Astrocyte (in vitro differentiated cells and primary cell): ENCODE data around the gene AGT. TPM values are rescaled to one million over a fixed set of nuclear protein-coding genes. Genes with fewer than 3 reads are reported as not detected.

ENCODE experiments used
- DNase-seq: peaks from one replicate; pipeline ENCODE4 v3.0.0-alpha.2; 2010; ENCODE audit warnings: low read depth
- FAIRE-seq: peaks from 2 replicates; lab custom pipeline; 2011; peaks lifted over from hg19 to GRCh38; lab: Jason Lieb, UNC
- H2AFZ ChIP-seq: 2 replicates; pipeline ENCODE4 v1.6.0; 2012; ENCODE audit warnings: low read depth, low read length, inconsistent platforms
- H3K27ac ChIP-seq: 2 replicates; pipeline ENCODE4 v1.5.1; 2011; ENCODE audit warnings: low read depth, low read length, inconsistent platforms
- H3K27me3 ChIP-seq: 2 replicates; pipeline ENCODE4 v1.6.0; 2011; ENCODE audit warnings: low read length, inconsistent platforms; ENCODE audit not compliant: insufficient read depth
- H3K36me3 ChIP-seq: 2 replicates; pipeline ENCODE4 v1.5.1; 2011; ENCODE audit warnings: low read length, inconsistent platforms; ENCODE audit not compliant: insufficient read depth
- H3K4me1 ChIP-seq: 2 replicates; pipeline ENCODE4 v1.5.1; 2011; ENCODE audit warnings: low read length, inconsistent platforms; ENCODE audit not compliant: insufficient read depth
- H3K4me2 ChIP-seq: 2 replicates; pipeline ENCODE4 v1.6.0; 2012; ENCODE audit warnings: low read length, inconsistent platforms
- H3K4me3 ChIP-seq: 2 replicates; pipeline ENCODE4 v1.5.1; 2011; ENCODE audit warnings: low read depth, mild to moderate bottlenecking, low read length, inconsistent platforms; ENCODE audit not compliant: insufficient read depth
- H3K79me2 ChIP-seq: 2 replicates; pipeline ENCODE4 v1.6.0; 2012; ENCODE audit warnings: mild to moderate bottlenecking, low read length, inconsistent platforms; ENCODE audit not compliant: insufficient read depth
- H3K9ac ChIP-seq: 2 replicates; pipeline ENCODE4 v1.6.0; 2012; ENCODE audit warnings: mild to moderate bottlenecking, low read length, inconsistent platforms
- H3K9me3 ChIP-seq: 2 replicates; pipeline ENCODE4 v1.5.1; 2012; ENCODE audit warnings: low read depth, mild to moderate bottlenecking, low read length, inconsistent platforms; ENCODE audit not compliant: insufficient read depth
- H4K20me1 ChIP-seq: 2 replicates; pipeline ENCODE4 v1.6.0; 2012; ENCODE audit warnings: low read length, inconsistent platforms; ENCODE audit not compliant: insufficient read depth
- H3K27ac Mint-ChIP-seq: one replicate; pipeline ENCODE4 v1.8.0; 2021; ENCODE audit warnings: mild to moderate bottlenecking, mixed read lengths; ENCODE audit not compliant: unreplicated experiment
- H3K27me3 Mint-ChIP-seq: one replicate; pipeline ENCODE4 v1.8.0; 2021; ENCODE audit warnings: low read depth, mixed read lengths; ENCODE audit not compliant: unreplicated experiment
- H3K36me3 Mint-ChIP-seq: one replicate; pipeline ENCODE4 v1.8.0; 2021; ENCODE audit warnings: low read depth, mixed read lengths; ENCODE audit not compliant: unreplicated experiment
- H3K4me1 Mint-ChIP-seq: one replicate; pipeline ENCODE4 v1.8.0; 2021; ENCODE audit warnings: low read depth, mixed read lengths; ENCODE audit not compliant: unreplicated experiment
- H3K4me3 Mint-ChIP-seq: one replicate; pipeline ENCODE4 v1.8.0; 2021; ENCODE audit warnings: mild to moderate bottlenecking, moderate library complexity, mixed read lengths; ENCODE audit not compliant: unreplicated experiment
- H3K9me3 Mint-ChIP-seq: one replicate; pipeline ENCODE4 v1.8.0; 2021; ENCODE audit warnings: mild to moderate bottlenecking, mixed read lengths; ENCODE audit not compliant: unreplicated experiment
- CTCF ChIP-seq: IDR thresholded peaks from 2 replicates; pipeline ENCODE4 v1.5.1; 2011; ENCODE audit warnings: low read depth, mild to moderate bottlenecking, inconsistent platforms, low read length, moderate library complexity; ENCODE audit not compliant: insufficient read depth
- EZH2 ChIP-seq: IDR thresholded peaks from 2 replicates; pipeline ENCODE4 v1.6.1; 2012; ENCODE audit warnings: mild to moderate bottlenecking, low read length, inconsistent platforms; ENCODE audit not compliant: insufficient read depth
- total RNA-seq: library from RNA; stranded (reverse); gene quantifications from 2 replicates; pipeline ENCODE4 v1.2.1, GENCODE V29; 2021

The AGT gene
- total RNA-seq, 1 donor from 2014 or later = 1.2 TPM

DNA sequence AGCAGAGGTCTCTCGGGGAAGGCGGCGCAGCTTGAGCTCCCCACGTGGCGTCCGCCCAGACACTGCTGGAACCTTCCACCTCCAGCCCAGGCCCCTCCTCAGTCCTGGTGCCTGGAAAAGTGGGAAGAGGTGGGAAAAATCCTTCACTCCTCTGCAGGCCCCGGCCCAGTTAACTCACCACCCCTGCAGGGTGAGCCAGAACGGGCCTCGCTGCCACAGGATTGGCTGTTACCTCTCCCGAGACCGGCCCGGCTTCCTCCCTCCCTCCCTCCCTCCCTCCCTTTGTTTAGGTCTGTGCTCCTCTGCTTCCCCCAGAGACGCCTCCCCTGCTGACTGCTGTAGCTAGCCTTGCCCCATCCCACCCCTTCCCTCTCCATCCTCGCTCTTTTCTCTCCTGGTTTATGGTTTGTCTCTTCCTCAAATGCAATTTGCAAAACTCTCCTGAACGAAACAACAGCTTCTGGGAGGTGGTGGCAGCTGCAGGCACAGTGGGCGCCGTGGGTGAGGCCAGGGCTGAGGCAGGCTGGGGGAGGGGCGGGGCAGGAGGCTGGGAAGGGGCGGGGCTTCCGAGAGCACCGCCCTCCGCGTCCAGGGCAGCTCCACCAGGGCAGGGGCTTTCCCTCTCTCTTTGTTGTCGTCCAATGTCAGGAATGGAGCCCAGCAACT is 39.8 kb upstream of the AGT start:
- H3K27me3 ChIP-seq = no peaks in the 10 kb centered on the region
- Mint-ChIP-seq H3K27me3 (peaks cover 18% of the 10 kb centered on the region), H3K4me1 (peaks cover 18% of the 10 kb centered on the region), H3K36me3 (peaks cover 1% of the 10 kb centered on the region), H3K27ac (no peak overlapping the region), H3K4me3 (no peak overlapping the region), H3K9me3 (no peaks in the 10 kb centered on the region)
- no peaks in the 10 kb centered on the region for H3K36me3 ChIP-seq
- no peaks in the 10 kb centered on the region for H3K79me2 ChIP-seq
- H3K9me3 ChIP-seq = no peaks in the 10 kb centered on the region
- no peak overlapping the region for H3K9ac ChIP-seq
- no peak overlapping the region for H3K27ac ChIP-seq
- H3K4me2 ChIP-seq = peak overlapping the region; percentile 67
- DNase-seq (no peak), FAIRE-seq (no peak)
- H3K4me1 ChIP-seq = peaks cover 9% of the 10 kb centered on the region
- no peak overlapping the region for H3K4me3 ChIP-seq
- no peaks in the 10 kb centered on the region for H4K20me1 ChIP-seq
- no peak for TF ChIP-seq CTCF
- no peak for TF ChIP-seq EZH2
- H2AFZ ChIP-seq = peak overlapping the region; percentile 60

- Mint-ChIP-seq H3K4me1 (peaks cover 16% of the 10 kb centered on the region), H3K4me3 (no peak overlapping the region), H3K27me3 (peaks cover 14% of the 10 kb centered on the region), H3K27ac (no peak overlapping the region), H3K36me3 (peaks cover 1% of the 10 kb centered on the region), H3K9me3 (no peaks in the 10 kb centered on the region)
- TF ChIP-seq CTCF (no peak), EZH2 (no peak)
- no peaks in the 10 kb centered on the region for H3K79me2 ChIP-seq
- peaks cover 9% of the 10 kb centered on the region for H3K4me1 ChIP-seq
- no peak for FAIRE-seq
- H3K27ac ChIP-seq = no peak overlapping the region
- peak overlapping the region; percentile 56 for H2AFZ ChIP-seq
- peak overlapping the region; percentile 67 for H3K4me2 ChIP-seq
- H3K9me3 ChIP-seq = no peaks in the 10 kb centered on the region
- DNase-seq = no peak
- no peaks in the 10 kb centered on the region for H3K36me3 ChIP-seq
- no peak overlapping the region for H3K4me3 ChIP-seq
- no peaks in the 10 kb centered on the region for H3K27me3 ChIP-seq
- no peak overlapping the region for H3K9ac ChIP-seq
- H4K20me1 ChIP-seq = no peaks in the 10 kb centered on the region
These were observed 39.3 kb upstream of the AGT start for GRCh38 chr1:230753191-230753585.

- no peak overlapping the region for H3K4me2 ChIP-seq
- FAIRE-seq = no peak
These were observed 38.5 kb upstream of the AGT start for GRCh38 chr1:230752407-230752806.

More at GRCh38 chr1:230752407-230752806, 38.5 kb upstream of the AGT start:
- no peak for DNase-seq
- no peaks in the 10 kb centered on the region for H3K79me2 ChIP-seq
- no peak overlapping the region for H3K4me3 Mint-ChIP-seq
- no peaks in the 10 kb centered on the region for H3K9me3 ChIP-seq
- H3K27ac Mint-ChIP-seq = no peak overlapping the region
- no peaks in the 10 kb centered on the region for H3K27me3 ChIP-seq
- no peak overlapping the region for H2AFZ ChIP-seq
- peaks cover 14% of the 10 kb centered on the region for H3K27me3 Mint-ChIP-seq
- no peaks in the 10 kb centered on the region for H3K36me3 ChIP-seq
- H3K9ac ChIP-seq = no peak overlapping the region
- H3K36me3 Mint-ChIP-seq = peaks cover 1% of the 10 kb centered on the region
- H3K4me1 Mint-ChIP-seq = peaks cover 16% of the 10 kb centered on the region
- H3K27ac ChIP-seq = no peak overlapping the region
- H4K20me1 ChIP-seq = no peaks in the 10 kb centered on the region
- H3K4me3 ChIP-seq = no peak overlapping the region
- H3K4me1 ChIP-seq = peaks cover 9% of the 10 kb centered on the region
- TF ChIP-seq CTCF = no peak
- TF ChIP-seq EZH2 = no peak
- H3K9me3 Mint-ChIP-seq = no peaks in the 10 kb centered on the region
